Activated CD8-positive, alpha-beta T cell treated with anti-CD3 and anti-CD28 coated beads for 36 hours (primary cell): ENCODE results near the gene SLC12A7. TPM values are rescaled to one million over a fixed set of nuclear protein-coding genes. Genes with fewer than 3 reads are reported as not detected.

Experiments used
- ATAC-seq: fragments of 200-7000 bp; cut with Tn5 transposase; one replicate; pipeline ENCODE4 v1.10.0; 2021; ENCODE audit warnings: mild to moderate bottlenecking, moderate library complexity
- CTCF ChIA-PET: fragments of 350-600 bp; sonication (Branson Sonifier 250); formaldehyde crosslinking; loops from one replicate; lab custom pipeline; 2021; ENCODE audit warnings: antibody characterized with exemption; lab: Charles Lee
- POLR2A ChIA-PET: fragments of 350-600 bp; sonication (Branson Sonifier 250); formaldehyde crosslinking; loops from one replicate; lab custom pipeline; 2021; ENCODE audit warnings: antibody characterized with exemption; lab: Charles Lee
- DNase-seq: peaks from one replicate; pipeline ENCODE4 v3.0.0-alpha.2; 2020
- H3K27ac Mint-ChIP-seq: one replicate; pipeline ENCODE4 v1.8.0; 2021; ENCODE audit warnings: mild to moderate bottlenecking, mixed read lengths
- H3K27me3 Mint-ChIP-seq: one replicate; pipeline ENCODE4 v1.8.0; 2021; ENCODE audit warnings: mixed read lengths
- H3K36me3 Mint-ChIP-seq: one replicate; pipeline ENCODE4 v1.8.0; 2021; ENCODE audit warnings: low read depth, mixed read lengths
- H3K4me1 Mint-ChIP-seq: one replicate; pipeline ENCODE4 v1.8.0; 2021; ENCODE audit warnings: low read depth, mixed read lengths
- H3K4me3 Mint-ChIP-seq: one replicate; pipeline ENCODE4 v1.8.0; 2021; ENCODE audit warnings: mild to moderate bottlenecking, moderate library complexity, mixed read lengths
- H3K9me3 Mint-ChIP-seq: one replicate; pipeline ENCODE4 v1.8.0; 2021; ENCODE audit warnings: mixed read lengths
- CTCF ChIP-seq: fragments of 200-600 bp; IDR thresholded peaks from one replicate; pipeline ENCODE4 v1.8.0; 2022; ENCODE audit warnings: antibody characterized with exemption, mild to moderate bottlenecking
- intact Hi-C: fragments of 100-400 bp; cut with micrococcal nuclease; formaldehyde crosslinking; loops from one replicate; pipeline ENCODE4 v1.10.0; 2022
- total RNA-seq, 2 experiments: library from RNA; stranded (reverse); gene quantifications; one replicate each; pipeline ENCODE4 v1.2.3, GENCODE V29; 2021

SLC12A7 gene
- total RNA-seq, 2 experiments from 2014 or later, result 21.6 to 24.8 TPM

GRCh38 chr5:1150866-1151265 is 39.0 kb upstream of the SLC12A7 start:
- no peaks in the 10 kb centered on the region for H3K36me3 Mint-ChIP-seq
- H3K4me3 Mint-ChIP-seq, result no peak overlapping the region
- intact Hi-C loops, result no loop called here
- CTCF ChIA-PET, result interaction anchor here (1.4 to 3.1 kb wide), 3 partner anchors 10 to 17 kb away, joined by 5 to 14 read pairs (median 10); no protein-coding TSS in a partner anchor
- no peaks in the 10 kb centered on the region for H3K9me3 Mint-ChIP-seq
- H3K27ac Mint-ChIP-seq, result no peak overlapping the region
- H3K27me3 Mint-ChIP-seq, result peaks cover 12% of the 10 kb centered on the region
- DNase-seq (no peak), ATAC-seq (no peak)
- POLR2A ChIA-PET, result interaction anchor here (1.8 kb wide), 1 partner anchor 10 kb away, joined by 7 read pairs; no protein-coding TSS in a partner anchor
- peaks cover 21% of the 10 kb centered on the region for H3K4me1 Mint-ChIP-seq
- TF ChIP-seq CTCF, result no peak

- no peak for TF ChIP-seq CTCF
- no peak for ATAC-seq
- no peaks in the 10 kb centered on the region for H3K36me3 Mint-ChIP-seq
- ChIA-PET POLR2A (interaction anchor here (0.6 to 1.0 kb wide), 2 partner anchors 18 to 674 kb away, joined by 3 read pairs; no protein-coding TSS in a partner anchor), CTCF (no interaction called here)
- intact Hi-C loops, result loop anchor here (5.0 kb wide), 1 partner anchor 223 kb away; no protein-coding TSS in a partner anchor
- peaks cover 3% of the 10 kb centered on the region for H3K4me1 Mint-ChIP-seq
- H3K4me3 Mint-ChIP-seq, result no peak overlapping the region
- H3K27ac Mint-ChIP-seq, result no peak overlapping the region
- H3K9me3 Mint-ChIP-seq, result no peaks in the 10 kb centered on the region
- peaks cover 2% of the 10 kb centered on the region for H3K27me3 Mint-ChIP-seq
- DNase-seq, result no peak
Observed at GRCh38 chr5:1144638-1145396, 33.0 kb upstream of the SLC12A7 start.

GRCh38 chr5:1144089-1144488 is 32.2 kb upstream of the SLC12A7 start:
- Mint-ChIP-seq H3K4me1 (peaks cover 3% of the 10 kb centered on the region), H3K9me3 (no peaks in the 10 kb centered on the region), H3K27ac (no peak overlapping the region), H3K4me3 (no peak overlapping the region), H3K36me3 (no peaks in the 10 kb centered on the region), H3K27me3 (peaks cover 2% of the 10 kb centered on the region)
- POLR2A ChIA-PET, result no interaction called here
- TF ChIP-seq CTCF, result no peak
- CTCF ChIA-PET, result no interaction called here
- ATAC-seq, result no peak
- intact Hi-C loops, result loop anchor here (5.0 kb wide), 1 partner anchor 222 kb away; no protein-coding TSS in a partner anchor
- no peak for DNase-seq

GRCh38 chr5:1143670-1143951 is 31.7 kb upstream of the SLC12A7 start:
- CTCF ChIA-PET, result no interaction called here
- H3K27me3 Mint-ChIP-seq, result peaks cover 2% of the 10 kb centered on the region
- POLR2A ChIA-PET, result no interaction called here
- TF ChIP-seq CTCF, result no peak
- H3K9me3 Mint-ChIP-seq, result no peaks in the 10 kb centered on the region
- H3K4me3 Mint-ChIP-seq, result no peak overlapping the region
- no peak for DNase-seq
- intact Hi-C loops, result loop anchor here (5.0 kb wide), 1 partner anchor 221 kb away; no protein-coding TSS in a partner anchor
- no peak for ATAC-seq
- H3K36me3 Mint-ChIP-seq, result no peaks in the 10 kb centered on the region
- peaks cover 3% of the 10 kb centered on the region for H3K4me1 Mint-ChIP-seq
- no peak overlapping the region for H3K27ac Mint-ChIP-seq

- Mint-ChIP-seq H3K27me3 (peaks cover 2% of the 10 kb centered on the region), H3K4me1 (peaks cover 3% of the 10 kb centered on the region), H3K27ac (no peak overlapping the region), H3K36me3 (no peaks in the 10 kb centered on the region), H3K9me3 (no peaks in the 10 kb centered on the region), H3K4me3 (no peak overlapping the region)
- TF ChIP-seq CTCF, result no peak
- ChIA-PET CTCF (no interaction called here), POLR2A (no interaction called here)
- DNase-seq, result no peak
- no peak for ATAC-seq
- intact Hi-C loops, result loop anchor here (5.0 kb wide), 1 partner anchor 221 kb away; no protein-coding TSS in a partner anchor
Observed at GRCh38 chr5:1142886-1143669, 31.2 kb upstream of the SLC12A7 start.
